Body of pancreas (tissue), 4 donors: ENCODE results near the gene ANKS1A.

ENCODE experiments used
- CTCF ChIP-seq, 7 experiments: fragments of 450-650 bp in 4 of 7; fragments of 200-600 bp in 3 of 7; sonication (generic) in 3 of 7; IDR thresholded peaks; one replicate each; pipeline ENCODE4 v1.5.1; 2016 to 2019; ENCODE audit warnings: antibody characterized with exemption in 7 of 7
- POLR2A ChIP-seq, 3 donors: fragments of 450-650 bp; IDR thresholded peaks; one replicate each; pipeline ENCODE4 v1.6.1; 2016; ENCODE audit warnings: antibody characterized with exemption in 3 of 3, mild to moderate bottlenecking in 2 of 3

DNA sequence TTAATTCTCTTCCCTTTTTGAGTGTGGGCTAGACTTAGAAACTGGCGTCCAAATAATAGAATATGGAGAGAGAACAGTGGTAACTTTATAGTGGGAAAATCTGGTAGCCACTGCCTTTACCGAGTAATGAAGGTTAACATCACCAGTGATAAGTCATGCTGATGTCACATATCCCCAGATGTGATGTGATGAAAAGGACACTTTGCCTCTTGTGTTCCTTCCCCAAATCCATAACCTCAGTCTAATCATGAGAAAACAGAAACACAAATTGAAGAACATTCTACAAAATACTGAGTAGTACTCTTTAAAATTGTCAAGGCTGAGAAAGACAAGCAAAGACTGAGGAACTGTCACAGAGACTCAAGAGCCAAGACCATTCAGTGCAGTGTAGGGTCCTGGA, 17.8 kb downstream of the ANKS1A start:
- TF ChIP-seq POLR2A (IDR thresholded peaks at IDR 0.05), result no peak
- TF ChIP-seq CTCF (IDR thresholded peaks at IDR 0.05), result no peak
